Effector memory CD8-positive, alpha-beta T cell (primary cell): ENCODE data around the gene BPGM.
A peak's percentile ranks its signal among the peaks of the same experiment; 100 is the strongest.
"Not testable (repeated sequence)": the region's sequence is repeated elsewhere in the genome, so short reads cannot be mapped to it uniquely, and the experiment has no call there.

Source experiments
- ATAC-seq: fragments of 150-1000 bp; cut with Tn5 transposase; replicated peaks from 2 replicates; pipeline ENCODE4 v1.10.0; 2021; ENCODE audit warnings: mild to moderate bottlenecking, moderate library complexity
- DNase-seq, 3 experiments: peaks; one replicate each; pipeline ENCODE4 v3.0.0; 2021
- H3K27ac Mint-ChIP-seq, 2 donors: one replicate each; pipeline ENCODE4 v1.8.0; 2022; ENCODE audit warnings: mild to moderate bottlenecking in 2 of 2, mixed read lengths in 2 of 2, moderate library complexity in 2 of 2
- H3K27me3 Mint-ChIP-seq, 2 donors: one replicate each; pipeline ENCODE4 v1.8.0; 2022; ENCODE audit warnings: mixed read lengths in 2 of 2
- H3K36me3 Mint-ChIP-seq: one replicate; pipeline ENCODE4 v1.8.0; 2022; ENCODE audit warnings: mild to moderate bottlenecking, moderate library complexity, mixed read lengths; ENCODE audit not compliant: insufficient read depth
- H3K4me1 Mint-ChIP-seq, 2 donors: one replicate each; pipeline ENCODE4 v1.8.0; 2022; ENCODE audit warnings: low read depth in 2 of 2, mixed read lengths in 2 of 2
- H3K4me3 Mint-ChIP-seq, 2 donors: one replicate each; pipeline ENCODE4 v1.8.0; 2022; ENCODE audit warnings: mild to moderate bottlenecking in 2 of 2, mixed read lengths in 2 of 2, moderate library complexity in 2 of 2
- H3K9me3 Mint-ChIP-seq, 2 donors: one replicate each; pipeline ENCODE4 v1.8.0; 2022; ENCODE audit warnings: mixed read lengths in 2 of 2

Gene BPGM

GRCh38 chr7:134639061-134639460 lies 7.6 kb upstream of the BPGM start:
- H3K36me3 Mint-ChIP-seq: peaks cover 3% of the 10 kb centered on the region
- H3K9me3 Mint-ChIP-seq: no peaks in the 10 kb centered on the region
- no peaks in the 10 kb centered on the region for H3K27me3 Mint-ChIP-seq
- ATAC-seq (no peak), DNase-seq (no peak)
- H3K4me3 Mint-ChIP-seq: no peak overlapping the region
- peaks cover 13 to 32% of the 10 kb centered on the region in 2 donors for H3K4me1 Mint-ChIP-seq
- no peak overlapping the region for H3K27ac Mint-ChIP-seq

GRCh38 chr7:134639683-134640279 lies 6.9 kb upstream of the BPGM start:
- H3K27ac Mint-ChIP-seq: peak overlapping the region in 1 of 2 donors; percentile 35
- H3K9me3 Mint-ChIP-seq: no peaks in the 10 kb centered on the region
- H3K4me3 Mint-ChIP-seq: no peak overlapping the region
- H3K36me3 Mint-ChIP-seq: peaks cover 3% of the 10 kb centered on the region
- peaks cover 16 to 32% of the 10 kb centered on the region in 2 donors for H3K4me1 Mint-ChIP-seq
- H3K27me3 Mint-ChIP-seq: no peaks in the 10 kb centered on the region
- no peak for ATAC-seq
- DNase-seq: no peak

GRCh38 chr7:134640842-134641715 lies 5.6 kb upstream of the BPGM start:
- Mint-ChIP-seq H3K36me3 (peaks cover 3% of the 10 kb centered on the region), H3K9me3 (no peaks in the 10 kb centered on the region), H3K27me3 (no peaks in the 10 kb centered on the region), H3K4me3 (peak overlapping the region in 1 of 2 donors; percentile 3), H3K4me1 (peaks cover 14 to 22% of the 10 kb centered on the region in 2 donors), H3K27ac (peak overlapping the region; percentile 2 to 88)
- DNase-seq (peak in 1 of 3 experiments; percentile 17), ATAC-seq (peak; percentile 80)

DNA sequence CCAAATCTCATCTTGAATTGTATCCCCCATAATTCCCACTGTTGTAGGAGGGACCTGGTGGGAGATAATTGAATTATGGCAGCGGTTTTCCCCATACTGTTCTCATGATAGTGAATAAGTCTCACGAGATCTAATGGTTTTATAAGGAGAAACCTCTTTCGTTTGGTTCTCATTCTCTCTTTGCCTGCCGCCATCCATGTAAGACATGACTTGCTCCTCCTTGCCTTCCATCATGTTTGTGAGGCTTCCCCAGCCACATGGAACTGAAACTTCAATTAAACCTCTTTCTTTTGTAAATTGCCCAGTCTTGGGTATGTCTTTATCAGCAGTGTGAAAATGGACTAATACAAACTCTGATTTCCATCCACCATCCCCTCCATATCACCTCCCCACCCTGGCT lies 4.7 kb upstream of the BPGM start:
- peaks cover 10 to 16% of the 10 kb centered on the region in 2 donors for H3K4me1 Mint-ChIP-seq
- not testable (repeated sequence) for H3K4me3 Mint-ChIP-seq, H3K9me3 Mint-ChIP-seq, H3K27me3 Mint-ChIP-seq, DNase-seq, ATAC-seq, H3K36me3 Mint-ChIP-seq
- peak overlapping the region; percentile 2 to 88 for H3K27ac Mint-ChIP-seq

DNA sequence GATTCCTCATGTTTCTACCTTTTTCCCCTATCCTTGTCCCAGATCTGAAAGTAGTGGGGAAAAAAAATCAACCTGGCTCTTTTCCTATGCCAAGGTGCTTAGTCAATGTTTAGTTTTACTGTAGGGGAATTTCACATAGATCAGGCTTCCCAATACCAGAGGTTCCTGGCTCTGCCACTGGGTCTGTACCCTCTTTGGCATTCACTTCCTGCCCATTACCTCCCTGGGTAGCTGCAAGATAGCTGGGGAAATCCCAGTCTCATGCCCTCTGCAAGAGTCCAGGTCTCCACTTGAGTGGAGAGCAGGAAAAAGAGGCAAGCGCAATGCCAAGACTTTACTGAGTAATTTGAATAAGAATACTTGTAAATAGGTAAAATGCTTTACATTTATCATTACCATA lies 3.5 kb upstream of the BPGM start:
- Mint-ChIP-seq H3K27ac (peak overlapping the region in 1 of 2 donors; percentile 88), H3K4me1 (peaks cover 9 to 14% of the 10 kb centered on the region in 2 donors), H3K9me3 (no peaks in the 10 kb centered on the region), H3K4me3 (no peak overlapping the region), H3K36me3 (peaks cover 6% of the 10 kb centered on the region), H3K27me3 (no peaks in the 10 kb centered on the region)
- ATAC-seq (no peak), DNase-seq (no peak)

GRCh38 chr7:134645478-134645877 lies 1.2 kb upstream of the BPGM start:
- Mint-ChIP-seq H3K4me1 (peaks cover 20 to 29% of the 10 kb centered on the region in 2 donors), H3K36me3 (peaks cover 8% of the 10 kb centered on the region), H3K4me3 (no peak overlapping the region), H3K27ac (no peak overlapping the region), H3K9me3 (no peaks in the 10 kb centered on the region), H3K27me3 (no peaks in the 10 kb centered on the region)
- ATAC-seq (no peak), DNase-seq (no peak)

- no peak overlapping the region for H3K27ac Mint-ChIP-seq
- no peak overlapping the region for H3K4me3 Mint-ChIP-seq
- ATAC-seq: no peak
- no peaks in the 10 kb centered on the region for H3K27me3 Mint-ChIP-seq
- H3K9me3 Mint-ChIP-seq: no peaks in the 10 kb centered on the region
- DNase-seq: no peak
- H3K4me1 Mint-ChIP-seq: peaks cover 20 to 25% of the 10 kb centered on the region in 2 donors
- H3K36me3 Mint-ChIP-seq: peaks cover 8% of the 10 kb centered on the region
Measured at GRCh38 chr7:134645935-134646334, 718 bp upstream of the BPGM start.

GRCh38 chr7:134648456-134648855 lies 1.8 kb downstream of the BPGM start:
- DNase-seq (no peak), ATAC-seq (no peak)
- Mint-ChIP-seq H3K9me3 (no peaks in the 10 kb centered on the region), H3K36me3 (peaks cover 8% of the 10 kb centered on the region), H3K4me3 (no peak overlapping the region), H3K4me1 (peaks cover 20 to 27% of the 10 kb centered on the region in 2 donors), H3K27me3 (no peaks in the 10 kb centered on the region), H3K27ac (no peak overlapping the region)

- H3K4me3 Mint-ChIP-seq: peak overlapping the region in 1 of 2 donors; percentile 37
- ATAC-seq (no peak), DNase-seq (no peak)
- H3K27ac Mint-ChIP-seq: peak overlapping the region in 1 of 2 donors; percentile 75
- peaks cover 8% of the 10 kb centered on the region for H3K36me3 Mint-ChIP-seq
- no peaks in the 10 kb centered on the region for H3K9me3 Mint-ChIP-seq
- peaks cover 20 to 34% of the 10 kb centered on the region in 2 donors for H3K4me1 Mint-ChIP-seq
- no peaks in the 10 kb centered on the region for H3K27me3 Mint-ChIP-seq
Measured at GRCh38 chr7:134649226-134649775, 2.6 kb downstream of the BPGM start.

- H3K27me3 Mint-ChIP-seq: no peaks in the 10 kb centered on the region
- H3K4me1 Mint-ChIP-seq: peaks cover 23 to 43% of the 10 kb centered on the region in 2 donors
- DNase-seq (no peak), ATAC-seq (no peak)
- H3K27ac Mint-ChIP-seq: no peak overlapping the region
- no peak overlapping the region for H3K4me3 Mint-ChIP-seq
- H3K9me3 Mint-ChIP-seq: no peaks in the 10 kb centered on the region
- peaks cover 8% of the 10 kb centered on the region for H3K36me3 Mint-ChIP-seq
Measured at GRCh38 chr7:134651991-134652390, 5.3 kb downstream of the BPGM start.

- H3K9me3 Mint-ChIP-seq: no peaks in the 10 kb centered on the region
- H3K36me3 Mint-ChIP-seq: no peaks in the 10 kb centered on the region
- peak overlapping the region in 1 of 2 donors; percentile 45 for H3K27ac Mint-ChIP-seq
- no peak overlapping the region for H3K4me3 Mint-ChIP-seq
- ATAC-seq (no peak), DNase-seq (no peak)
- H3K27me3 Mint-ChIP-seq: no peaks in the 10 kb centered on the region
- H3K4me1 Mint-ChIP-seq: peaks cover 23 to 42% of the 10 kb centered on the region in 2 donors
Measured at GRCh38 chr7:134654104-134654775, 7.6 kb downstream of the BPGM start.

- Mint-ChIP-seq H3K36me3 (peaks cover 12% of the 10 kb centered on the region), H3K9me3 (no peaks in the 10 kb centered on the region), H3K4me3 (no peak overlapping the region), H3K4me1 (peaks cover 29 to 44% of the 10 kb centered on the region in 2 donors), H3K27ac (no peak overlapping the region), H3K27me3 (no peaks in the 10 kb centered on the region)
- no peak for DNase-seq
- ATAC-seq: no peak
Measured at GRCh38 chr7:134657526-134657925, 10.9 kb downstream of the BPGM start.

GRCh38 chr7:134660242-134660785 lies 13.7 kb downstream of the BPGM start:
- Mint-ChIP-seq H3K27ac (peak overlapping the region in 1 of 2 donors; percentile 53), H3K4me1 (peaks cover 21 to 23% of the 10 kb centered on the region in 2 donors), H3K9me3 (peaks cover 0 to 8% of the 10 kb centered on the region in 2 donors), H3K27me3 (no peaks in the 10 kb centered on the region), H3K36me3 (peaks cover 20% of the 10 kb centered on the region), H3K4me3 (no peak overlapping the region)
- ATAC-seq (no peak), DNase-seq (no peak)
